HFFc6 (cell line): Measurements from ENCODE around the gene GNAZ. TPM values are rescaled to one million over a fixed set of nuclear protein-coding genes. Genes with fewer than 3 reads are reported as not detected.

Experiments
- DNase-seq: peaks from one replicate; pipeline ENCODE4 v3.0.0-alpha.2; 2018
- H3K27ac Mint-ChIP-seq: 2 replicates; pipeline ENCODE4 v1.8.0; 2020; ENCODE audit warnings: mild to moderate bottlenecking, mixed read lengths
- H3K27me3 Mint-ChIP-seq: 2 replicates; pipeline ENCODE4 v1.8.0; 2021; ENCODE audit warnings: mild to moderate bottlenecking, moderate library complexity, mixed read lengths; ENCODE audit not compliant: insufficient read depth
- H3K36me3 Mint-ChIP-seq: 2 replicates; pipeline ENCODE4 v1.8.0; 2021; ENCODE audit warnings: low read depth, mixed read lengths
- H3K4me1 Mint-ChIP-seq: 2 replicates; pipeline ENCODE4 v1.8.0; 2020; ENCODE audit warnings: low read depth, mixed read lengths
- H3K4me3 Mint-ChIP-seq: 2 replicates; pipeline ENCODE4 v1.8.0; 2020; ENCODE audit warnings: mild to moderate bottlenecking, moderate library complexity, mixed read lengths
- H3K9me3 Mint-ChIP-seq: 2 replicates; pipeline ENCODE4 v1.8.0; 2020; ENCODE audit warnings: mild to moderate bottlenecking, mixed read lengths
- CTCF ChIP-seq: fragments of 200-600 bp; sonication (generic); IDR thresholded peaks from 2 replicates; pipeline ENCODE4 v1.5.0; 2021; ENCODE audit warnings: antibody characterized with exemption, mild to moderate bottlenecking
- total RNA-seq, 6 experiments: library from RNA; stranded (reverse); fragmentation: NEBNext Ultra II Directional; extraction: Animal tissue kit (Norgen Biotek cat#: 25700); gene quantifications; 2 replicates in 1 of 6; 3 replicates in 5 of 6; pipeline ENCODE4 v1.2.3, GENCODE V29; 2021

Gene GNAZ
- total RNA-seq, 6 experiments from 2014 or later = 19.0 to 22.5 (median 20.1) TPM

DNA sequence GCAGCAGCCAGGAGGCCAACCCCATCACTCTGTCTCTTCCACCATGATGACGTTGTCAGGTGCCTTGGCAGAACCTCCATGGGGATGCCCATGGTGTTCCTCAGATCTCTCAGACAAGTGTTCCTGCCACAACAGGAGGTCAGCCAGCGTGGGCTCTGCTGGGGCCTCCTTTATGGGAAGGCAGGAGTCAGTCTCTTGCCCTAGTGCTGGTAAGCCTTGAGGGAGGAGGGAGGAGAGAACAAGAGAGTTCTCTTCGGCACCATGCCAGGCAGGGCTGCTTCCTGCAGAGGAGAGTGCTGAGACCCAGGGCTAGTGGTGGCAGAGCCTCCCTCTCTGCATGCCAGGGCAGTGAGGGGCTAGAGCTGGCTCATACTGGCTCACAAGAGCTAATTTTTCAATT, 32.5 kb downstream of the GNAZ start:
- no peak for DNase-seq
- H3K27ac Mint-ChIP-seq = no peak overlapping the region
- H3K9me3 Mint-ChIP-seq = no peaks in the 10 kb centered on the region
- no peak for TF ChIP-seq CTCF
- H3K36me3 Mint-ChIP-seq = no peaks in the 10 kb centered on the region
- H3K4me1 Mint-ChIP-seq = no peaks in the 10 kb centered on the region
- H3K27me3 Mint-ChIP-seq = peaks cover 3% of the 10 kb centered on the region
- no peak overlapping the region for H3K4me3 Mint-ChIP-seq

DNA sequence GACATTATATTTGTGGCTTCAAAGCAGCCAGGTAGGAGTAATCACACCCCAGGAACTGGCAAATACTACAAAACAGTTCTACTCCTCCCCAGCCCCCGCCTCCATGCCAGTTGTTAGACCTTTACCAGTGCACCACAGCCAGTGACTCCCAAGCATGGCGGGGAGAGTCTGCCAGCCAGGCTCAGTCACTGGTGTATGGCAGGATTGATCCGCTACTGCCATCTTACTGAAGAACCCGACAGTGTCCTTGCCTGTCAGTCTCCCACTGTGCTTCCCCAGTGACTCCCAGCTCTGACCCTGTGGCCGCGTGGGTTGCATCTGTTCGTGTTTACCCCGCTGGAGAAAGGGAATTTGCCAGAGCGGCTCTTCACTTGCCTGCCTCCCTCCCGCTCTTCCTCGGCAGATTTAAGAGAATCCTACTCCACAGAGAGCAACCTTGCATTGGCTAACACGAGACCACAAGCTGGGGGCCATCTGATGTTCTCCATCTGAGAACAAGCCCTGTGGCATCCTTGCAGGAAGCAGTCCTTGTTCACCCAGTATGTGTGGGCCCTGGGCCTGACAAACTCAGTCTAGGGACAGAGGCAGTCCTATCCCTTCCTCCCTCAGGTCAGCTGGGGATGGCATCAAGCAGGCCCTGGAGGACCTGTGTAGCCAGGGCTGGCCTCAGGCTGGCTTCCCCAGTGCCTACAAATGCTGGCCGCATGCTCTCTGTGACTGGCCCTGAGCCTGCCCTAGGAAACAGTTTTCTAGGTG, 33.1 kb downstream of the GNAZ start:
- Mint-ChIP-seq H3K4me1 (no peaks in the 10 kb centered on the region), H3K36me3 (no peaks in the 10 kb centered on the region), H3K27me3 (peaks cover 3% of the 10 kb centered on the region), H3K4me3 (no peak overlapping the region), H3K27ac (no peak overlapping the region), H3K9me3 (no peaks in the 10 kb centered on the region)
- DNase-seq = no peak
- no peak for TF ChIP-seq CTCF

DNA sequence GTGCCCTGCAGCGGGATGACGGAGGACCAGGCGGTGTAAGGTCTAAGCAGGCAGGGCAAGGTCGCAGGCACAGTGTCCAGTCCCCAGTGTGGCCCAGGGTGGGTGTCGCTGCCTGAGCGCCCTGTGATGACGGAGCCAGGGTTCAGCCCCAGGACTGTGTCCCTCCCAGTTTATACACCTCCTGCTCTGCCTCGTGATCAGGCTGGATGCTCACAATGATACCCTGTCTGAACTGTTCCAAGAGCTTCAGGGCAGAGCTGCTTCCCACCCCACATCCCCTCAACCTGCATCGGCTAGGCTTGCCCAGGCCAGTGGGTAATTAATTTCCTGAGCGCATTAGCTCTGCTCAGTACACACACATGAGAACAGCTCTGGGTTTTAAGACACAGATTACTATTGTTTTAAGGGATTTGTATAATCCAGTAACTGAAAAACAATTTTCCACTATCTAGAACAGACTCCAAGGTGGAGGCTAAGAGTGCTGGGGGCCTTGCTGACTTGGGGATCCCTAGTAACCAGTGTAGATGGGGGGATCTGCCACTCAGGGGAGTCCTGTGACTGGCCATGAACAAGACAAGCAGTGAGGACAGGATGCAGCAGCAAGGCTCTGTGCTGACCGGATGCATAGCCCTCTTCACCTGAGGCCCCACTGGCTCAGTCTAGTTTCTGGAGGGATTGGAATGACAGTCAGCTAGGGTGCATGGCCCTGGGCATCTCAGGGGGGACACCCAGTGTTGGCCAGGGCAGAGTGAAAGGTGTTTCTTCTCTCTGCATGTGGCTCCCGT, 34.1 kb downstream of the GNAZ start:
- H3K27me3 Mint-ChIP-seq = peaks cover 3% of the 10 kb centered on the region
- no peak overlapping the region for H3K27ac Mint-ChIP-seq
- H3K36me3 Mint-ChIP-seq = no peaks in the 10 kb centered on the region
- H3K9me3 Mint-ChIP-seq = no peaks in the 10 kb centered on the region
- no peak for TF ChIP-seq CTCF
- no peaks in the 10 kb centered on the region for H3K4me1 Mint-ChIP-seq
- DNase-seq = no peak
- H3K4me3 Mint-ChIP-seq = no peak overlapping the region

DNA sequence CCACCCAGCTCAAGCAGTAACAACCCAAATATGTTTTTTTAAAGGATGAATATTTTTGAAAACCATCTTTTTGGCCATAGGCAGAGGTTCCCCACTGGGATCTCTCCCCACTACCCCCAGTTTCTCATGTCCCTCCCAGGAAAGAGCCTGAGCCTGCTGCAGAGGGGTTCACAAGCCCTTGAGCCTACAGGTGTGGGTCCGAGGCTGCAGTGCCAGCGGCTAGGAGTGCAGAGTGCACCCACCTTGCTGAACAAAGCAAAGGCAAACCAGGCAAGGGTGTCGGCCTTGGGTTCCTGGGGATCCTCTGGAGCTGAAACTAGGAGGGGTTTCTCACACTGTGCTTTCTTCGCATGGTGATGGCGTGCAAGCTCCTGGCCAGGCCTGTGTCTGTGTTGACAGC, 35.0 kb downstream of the GNAZ start:
- Mint-ChIP-seq H3K4me1 (no peaks in the 10 kb centered on the region), H3K27ac (no peak overlapping the region), H3K4me3 (no peak overlapping the region), H3K9me3 (no peaks in the 10 kb centered on the region), H3K36me3 (no peaks in the 10 kb centered on the region), H3K27me3 (peaks cover 3% of the 10 kb centered on the region)
- TF ChIP-seq CTCF = no peak
- DNase-seq = no peak

DNA sequence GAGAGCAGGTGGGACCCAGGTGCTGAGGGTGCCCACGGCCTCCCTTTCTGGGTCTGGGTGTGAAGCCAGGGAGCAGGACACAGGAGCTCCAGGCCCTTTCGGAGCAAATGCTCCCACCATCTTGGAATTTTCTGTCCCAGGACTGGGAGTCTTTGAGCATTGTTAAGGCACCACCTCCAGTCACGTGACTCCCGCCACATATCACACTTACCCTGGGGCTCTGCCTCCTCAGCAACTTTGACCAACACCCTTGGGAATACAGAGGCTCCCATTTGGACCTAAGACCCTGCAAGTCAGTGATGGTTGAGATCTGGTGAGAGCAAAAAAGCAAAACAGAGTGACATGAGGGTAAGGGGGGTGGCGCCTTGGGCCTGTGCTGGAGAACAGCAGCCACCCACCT, 35.6 kb downstream of the GNAZ start:
- Mint-ChIP-seq H3K9me3 (no peaks in the 10 kb centered on the region), H3K4me3 (no peak overlapping the region), H3K4me1 (no peaks in the 10 kb centered on the region), H3K36me3 (no peaks in the 10 kb centered on the region), H3K27me3 (peaks cover 3% of the 10 kb centered on the region), H3K27ac (no peak overlapping the region)
- DNase-seq = no peak
- no peak for TF ChIP-seq CTCF
